Right renal cortex interstitium (tissue), 3 donors: ENCODE measurements around the gene ANK2. TPM values are rescaled to one million over a fixed set of nuclear protein-coding genes. Genes with fewer than 3 reads are reported as not detected.
"Not testable (repeated sequence)": the region's sequence is repeated elsewhere in the genome, so short reads cannot be mapped to it uniquely, and the experiment has no call there.

ENCODE experiments used
- DNase-seq, 3 donors: peaks; one replicate each; pipeline ENCODE4 v3.0.0-alpha.2; 2013; ENCODE audit warnings: low read depth in 3 of 3, low spot score in 2 of 3
- polyA plus RNA-seq, 3 donors: library from polyadenylated mRNA; unstranded; fragments of 120-200 nt; gene quantifications; one replicate each; pipeline ENCODE4 v1.2.1, GENCODE V29; 2013; ENCODE audit not compliant: insufficient read length in 3 of 3

Gene ANK2
- polyA plus RNA-seq, 3 donors = 60.8 to 77.1 (median 69.2) TPM

DNA sequence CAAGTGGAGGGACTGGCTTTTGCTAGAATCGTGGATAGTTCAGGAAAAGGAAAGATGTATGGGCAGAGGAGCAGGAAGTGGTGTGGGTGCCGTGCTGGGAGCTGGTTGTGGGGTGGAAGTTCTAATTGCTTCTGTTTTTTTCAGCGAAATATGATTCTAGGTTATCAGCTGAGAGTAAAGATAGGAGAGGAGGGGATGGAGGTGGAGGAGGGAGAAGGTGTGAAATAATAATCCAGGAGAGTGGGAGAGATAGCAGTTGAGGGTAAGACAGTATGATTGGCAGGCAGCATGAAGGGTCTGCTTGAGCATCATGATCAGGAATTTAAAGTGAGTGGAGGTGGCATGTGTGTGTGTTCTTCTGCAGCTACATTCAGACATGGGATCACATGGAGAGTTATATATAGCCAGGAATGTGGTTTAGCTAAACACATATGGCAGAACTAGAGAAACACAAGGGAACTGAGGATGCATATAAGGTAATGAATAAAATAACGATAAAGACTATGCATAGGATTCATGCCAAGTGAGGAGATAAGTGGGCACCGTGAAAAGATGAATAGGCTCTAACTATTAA, 133.7 kb downstream of the ANK2 start:
- DNase-seq = no peak

- not testable (repeated sequence) for DNase-seq
These were observed 136.8 kb downstream of the ANK2 start for GRCh38 chr4:113186220-113186619.

DNA sequence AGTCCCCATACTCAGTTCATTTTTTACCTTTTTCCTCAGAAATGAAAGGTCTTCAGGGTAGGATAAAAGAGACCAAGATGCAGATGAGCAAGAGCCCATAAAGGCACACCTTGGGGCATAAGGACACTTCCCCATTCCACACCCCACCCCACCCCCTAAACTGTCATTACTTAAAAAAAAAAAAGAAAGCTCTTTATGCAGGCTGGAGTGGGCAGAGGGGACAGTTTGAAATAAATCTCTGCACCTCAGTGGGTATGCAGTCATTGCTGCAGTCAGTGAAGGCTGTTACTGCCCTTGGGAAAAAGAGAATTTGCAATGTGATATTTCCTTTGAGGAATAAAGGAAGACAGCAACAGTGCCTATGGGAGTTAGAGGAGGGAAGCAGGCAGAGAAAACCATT, 137.5 kb downstream of the ANK2 start:
- DNase-seq = no peak

GRCh38 chr4:113187358-113187757, 137.9 kb downstream of the ANK2 start:
- DNase-seq = no peak

DNA sequence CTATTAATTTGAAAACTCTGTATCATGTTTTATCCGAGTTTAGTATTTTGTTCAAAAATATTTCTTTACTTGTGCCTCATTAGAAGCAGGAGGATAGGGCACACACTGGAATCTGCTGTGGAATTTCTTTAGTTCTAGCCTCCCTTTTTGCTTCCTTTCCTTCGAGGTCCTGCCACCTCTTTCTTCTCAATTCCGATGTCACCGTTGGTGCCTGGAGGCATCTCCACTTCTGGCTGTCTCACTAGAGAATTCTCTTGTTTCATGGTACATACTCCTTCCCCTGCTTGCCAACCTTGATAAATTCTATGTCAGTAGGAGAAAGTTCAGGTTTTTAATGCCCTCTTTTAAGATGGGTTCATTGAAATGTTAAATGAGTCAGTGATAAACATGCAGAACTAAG, 140.1 kb downstream of the ANK2 start:
- no peak for DNase-seq

- DNase-seq = no peak
These were observed 159.7 kb downstream of the ANK2 start for GRCh38 chr4:113209153-113209552.

DNA sequence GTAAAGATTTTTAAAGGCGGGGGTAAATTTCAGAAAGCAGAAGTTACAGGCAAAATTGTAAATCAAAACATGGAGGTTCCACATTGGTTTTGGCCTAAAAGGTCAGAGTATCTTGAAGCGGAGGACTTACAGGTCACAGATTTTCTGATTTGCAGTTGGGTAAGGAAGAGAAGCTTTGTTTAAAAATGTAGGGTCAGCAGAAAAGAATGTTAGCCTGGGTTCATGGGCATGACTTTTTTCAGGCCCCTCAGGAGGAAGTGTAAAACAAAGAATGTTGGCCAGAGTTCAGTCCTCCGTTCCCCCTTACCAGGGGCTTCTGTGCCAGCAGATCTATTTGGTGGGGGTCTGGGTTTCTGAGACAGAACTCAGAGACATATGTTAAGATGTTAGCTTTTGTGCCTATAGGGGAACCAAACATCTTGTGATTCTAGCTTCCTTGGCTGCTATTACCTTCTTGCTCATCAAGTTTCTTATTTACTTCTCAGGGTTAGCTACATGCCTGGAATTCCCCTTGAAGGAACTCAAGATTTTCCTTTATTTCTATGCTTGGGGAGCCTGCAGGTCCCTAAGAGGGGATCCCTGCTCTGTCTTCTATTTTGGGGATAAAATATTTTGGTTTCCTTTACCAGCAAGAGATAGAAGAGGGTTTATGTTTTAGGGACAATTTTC, 160.3 kb downstream of the ANK2 start:
- DNase-seq = no peak

DNA sequence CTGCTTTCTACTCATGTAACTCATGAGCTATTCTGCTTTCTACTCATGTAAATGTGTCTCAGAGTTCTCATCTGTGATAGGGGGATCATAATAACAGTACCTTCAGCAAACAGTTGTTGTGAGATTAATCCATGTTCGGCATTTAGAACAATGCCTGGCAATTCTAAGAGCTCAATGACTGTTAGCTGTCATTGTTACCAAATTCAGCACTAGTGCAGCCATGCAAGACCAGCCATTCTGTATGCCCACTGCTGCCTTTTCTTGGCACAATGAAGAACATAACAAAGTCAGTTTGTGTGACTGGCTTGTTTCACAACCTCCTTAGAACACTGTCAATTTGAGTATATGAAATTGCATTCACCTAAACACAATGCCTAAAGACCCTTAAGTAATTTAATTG, 163.2 kb downstream of the ANK2 start:
- no peak for DNase-seq

DNA sequence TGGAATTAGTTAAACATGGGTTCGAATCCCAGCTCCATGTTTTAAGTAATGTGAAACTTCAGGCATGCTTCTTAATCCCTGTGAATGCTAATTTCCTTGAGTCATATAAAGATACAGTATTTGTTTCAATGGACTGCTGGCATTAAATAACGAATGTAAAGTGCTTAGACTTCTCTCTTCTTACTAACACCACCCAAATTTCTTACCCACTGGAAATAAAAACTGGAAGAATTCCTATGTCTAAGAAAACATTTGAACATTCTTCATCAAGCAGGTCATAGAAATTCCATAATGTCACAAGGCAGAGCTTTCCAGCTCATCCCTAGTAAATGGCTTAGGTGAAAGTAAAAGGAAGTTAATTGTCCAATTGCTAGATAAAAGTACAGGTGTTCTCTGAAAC, 172.5 kb downstream of the ANK2 start:
- DNase-seq = no peak

- DNase-seq = no peak
These were observed 173.0 kb downstream of the ANK2 start for GRCh38 chr4:113222471-113222870.

- no peak for DNase-seq
These were observed 173.5 kb downstream of the ANK2 start for GRCh38 chr4:113223001-113223400.

GRCh38 chr4:113232194-113232593, 182.7 kb downstream of the ANK2 start:
- no peak for DNase-seq

DNA sequence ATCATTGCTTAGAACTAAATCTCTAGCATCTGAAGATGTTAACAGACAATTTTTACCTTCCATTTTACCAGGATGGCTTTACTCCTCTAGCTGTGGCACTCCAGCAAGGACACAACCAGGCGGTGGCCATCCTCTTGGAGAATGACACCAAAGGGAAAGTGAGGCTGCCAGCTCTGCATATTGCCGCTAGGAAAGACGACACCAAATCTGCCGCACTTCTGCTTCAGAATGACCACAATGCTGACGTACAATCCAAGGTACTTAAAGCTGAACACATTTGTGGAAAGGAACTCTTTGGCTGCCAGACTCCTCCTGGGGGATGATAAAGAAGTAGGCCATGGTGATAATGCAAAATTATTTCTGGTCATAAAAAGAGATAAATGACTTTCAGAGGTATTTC, 187.5 kb downstream of the ANK2 start:
- DNase-seq = no peak

DNA sequence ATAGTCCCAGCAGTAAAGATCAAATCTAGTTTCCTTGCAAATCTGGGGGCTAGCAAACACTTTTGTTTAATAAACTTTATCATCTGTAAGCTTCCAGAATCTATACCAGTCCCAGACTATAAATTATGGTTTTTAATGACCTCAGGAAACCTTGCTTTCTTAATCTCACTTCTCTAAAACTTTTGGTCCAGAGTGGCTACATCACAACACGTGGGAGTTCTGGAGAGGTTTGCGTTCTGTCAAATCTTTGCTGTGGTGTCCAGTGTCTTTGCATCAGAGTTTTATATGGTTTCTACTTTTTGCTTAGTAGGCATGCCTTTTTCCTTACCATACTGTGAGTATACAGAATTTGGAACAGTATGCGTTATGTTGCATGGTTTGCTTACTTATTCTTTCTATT, 193.9 kb downstream of the ANK2 start:
- no peak for DNase-seq

- DNase-seq = not testable (repeated sequence)
These were observed 195.3 kb downstream of the ANK2 start for GRCh38 chr4:113244747-113245146.

DNA sequence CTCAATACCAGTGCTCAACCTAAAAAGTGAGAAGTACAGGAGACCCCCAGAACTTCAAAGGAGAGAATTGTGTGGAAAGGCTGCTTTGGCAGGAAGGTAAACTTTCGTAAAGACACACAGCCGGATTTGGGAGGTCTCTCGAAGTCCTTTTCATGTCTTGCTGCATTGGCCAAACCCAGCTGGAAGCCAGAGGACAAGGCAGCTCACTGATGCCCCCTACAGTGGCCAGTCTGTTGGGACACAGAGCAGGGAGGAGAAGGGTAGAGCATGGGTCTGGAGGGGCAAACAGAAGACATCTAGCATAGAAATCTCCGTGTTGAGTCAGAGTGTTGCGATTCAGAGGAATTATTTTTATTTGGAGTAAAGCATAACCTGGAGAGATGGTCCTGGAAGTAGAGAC, 198.9 kb downstream of the ANK2 start:
- DNase-seq = no peak

DNA sequence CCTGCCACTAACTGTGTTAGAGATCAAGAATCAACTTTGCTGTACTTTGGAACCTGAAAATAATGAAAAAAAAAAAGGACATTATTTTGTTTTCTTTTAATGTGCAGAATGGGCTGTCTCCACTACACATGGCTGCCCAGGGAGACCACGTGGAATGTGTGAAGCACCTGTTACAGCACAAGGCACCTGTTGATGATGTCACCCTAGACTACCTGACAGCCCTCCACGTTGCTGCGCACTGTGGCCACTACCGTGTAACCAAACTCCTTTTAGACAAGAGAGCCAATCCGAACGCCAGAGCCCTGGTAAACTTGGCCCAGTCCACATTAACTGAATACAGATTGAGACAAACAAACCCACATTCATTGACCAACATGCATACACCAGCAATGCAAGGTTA, 206.2 kb downstream of the ANK2 start:
- DNase-seq = no peak

DNA sequence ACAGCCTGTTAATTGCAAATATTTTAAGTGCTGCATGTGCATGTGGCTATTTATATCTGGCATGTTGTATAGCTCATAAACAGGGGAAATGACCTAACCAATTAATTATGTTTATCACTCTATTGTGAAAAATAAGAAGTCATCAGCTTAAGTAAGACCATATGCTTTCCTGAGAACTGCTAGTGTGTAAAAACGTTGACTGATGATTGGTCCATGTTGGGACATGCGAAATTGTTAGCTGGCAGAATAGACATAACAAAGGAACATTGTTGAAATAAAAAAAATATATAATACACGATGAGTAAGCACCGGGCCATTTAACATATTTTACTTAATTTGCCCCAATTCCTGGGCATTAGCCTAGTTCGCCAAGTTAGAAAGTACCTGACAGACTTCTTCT, 207.5 kb downstream of the ANK2 start:
- no peak for DNase-seq

- no peak for DNase-seq
These were observed 211.2 kb downstream of the ANK2 start for GRCh38 chr4:113260688-113261087.

DNA sequence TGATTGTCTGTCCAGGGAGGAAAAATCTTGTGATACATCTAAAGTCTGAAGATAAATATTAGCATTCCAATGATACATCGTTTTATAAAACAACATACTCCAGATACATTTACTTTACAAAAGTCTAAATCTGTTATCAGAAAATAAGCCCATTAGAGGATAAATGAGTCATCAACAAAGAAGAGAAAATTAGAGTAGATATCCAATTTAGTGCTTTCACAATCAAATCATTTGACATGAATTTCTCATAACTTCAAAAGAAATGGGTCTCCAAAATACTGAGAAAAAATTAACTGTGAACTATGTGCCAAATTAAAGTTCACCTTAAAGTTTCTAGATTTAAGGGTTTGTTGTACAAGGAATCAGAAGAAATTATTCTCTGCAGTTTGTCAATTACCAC, 213.8 kb downstream of the ANK2 start:
- DNase-seq = no peak

GRCh38 chr4:113270520-113271319, 221.3 kb downstream of the ANK2 start:
- DNase-seq = no peak

DNA sequence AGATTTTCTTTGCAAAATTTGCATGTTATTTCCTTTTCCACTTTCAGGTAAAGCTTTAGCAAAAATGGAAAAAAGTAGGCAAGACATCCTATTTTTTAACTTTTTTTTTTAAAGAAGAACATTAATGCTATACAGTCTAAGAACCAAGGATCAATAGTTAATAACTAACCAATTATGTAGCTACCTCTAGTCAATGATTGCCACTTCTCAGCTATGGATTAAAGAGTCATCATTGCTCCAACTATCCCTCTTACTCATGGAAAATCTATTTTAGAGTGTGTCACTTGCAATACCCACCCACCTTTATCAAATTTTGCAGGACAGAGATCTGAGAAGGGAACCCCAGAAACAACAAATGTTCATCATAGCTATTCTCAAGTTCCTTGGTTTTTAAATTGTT, 223.1 kb downstream of the ANK2 start:
- no peak for DNase-seq
